ENCODE measurements around the gene NBL1. TPM values are rescaled to one million over a fixed set of nuclear protein-coding genes. Genes with fewer than 3 reads are reported as not detected.
A peak's percentile ranks its signal among the peaks of the same experiment; 100 is the strongest.

Gene NBL1
- total RNA-seq (ENCODE audit: low replicate concordance): 2.4 and 7.7 TPM in 2 replicates

- H3K27ac Mint-ChIP-seq: no peak within 1 kb of the TSS
- peaks cover 10% of the 10 kb centered on the region for H4K20me1 ChIP-seq (ENCODE audit: low read depth)
- H3K9me3 Mint-ChIP-seq: no peaks in the 10 kb centered on the region
- peak within 1 kb of the TSS; percentile 95 for H3K4me2 ChIP-seq
- no peaks in the 10 kb centered on the region for H3K9me3 ChIP-seq (ENCODE audit: low read depth)
- H3K4me1 Mint-ChIP-seq: peaks cover 29% of the 10 kb centered on the region
- peaks cover 51% of the 10 kb centered on the region for H3F3A ChIP-seq (ENCODE audit: low read depth)
- no peaks in the 10 kb centered on the region for H3K36me3 Mint-ChIP-seq
- TF ChIP-seq CTCF (IDR thresholded peaks at IDR 0.05) (no peak), EZH2phosphoT487 (IDR thresholded peaks at IDR 0.05) (peak; percentile 90), EZH2 (IDR thresholded peaks at IDR 0.05) (peak; percentile 91)
- H2AFZ ChIP-seq (replicated peaks): peak within 1 kb of the TSS; percentile 73
- H3K27me3 ChIP-seq: peaks cover 69% of the 10 kb centered on the region
- peak within 1 kb of the TSS; percentile 62 for H3K4me3 ChIP-seq
- peak within 1 kb of the TSS; percentile 94 for H3K4me3 Mint-ChIP-seq
- no peaks in the 10 kb centered on the region for H3K79me2 ChIP-seq (ENCODE audit: low read depth)
- no peaks in the 10 kb centered on the region for H3K36me3 ChIP-seq
- H3K27ac ChIP-seq: no peak within 1 kb of the TSS
- H3K4me1 ChIP-seq: peaks cover 32% of the 10 kb centered on the region
- DNase-seq (ENCODE audit: low spot score): peak; percentile 63
- H3K27me3 Mint-ChIP-seq (ENCODE audit: insufficient read depth, low read depth): peaks cover 31% of the 10 kb centered on the region
- no peak within 1 kb of the TSS for H3K9ac ChIP-seq
Observed at GRCh38 chr1:19643602-19644394, at the start of gene NBL1. Gene NBL1, plus strand, starts transcription at chr1:19644311. Its CDS starts 10,720 bp downstream, at chr1:19655031.

GRCh38 chr1:19596065-19596713, 47.9 kb upstream of the NBL1 start:
- no peaks in the 10 kb centered on the region for H3K36me3 ChIP-seq
- H4K20me1 ChIP-seq (ENCODE audit: low read depth): peaks cover 35% of the 10 kb centered on the region
- H3K27me3 Mint-ChIP-seq (ENCODE audit: insufficient read depth, low read depth): peaks cover 3% of the 10 kb centered on the region
- H3K27me3 ChIP-seq: peaks cover 8% of the 10 kb centered on the region
- peak overlapping the region; percentile 100 for H3K4me3 Mint-ChIP-seq
- H3K4me2 ChIP-seq: peak overlapping the region; percentile 94
- peak; percentile 50 for DNase-seq (ENCODE audit: low spot score)
- peaks cover 21% of the 10 kb centered on the region for H3K4me1 Mint-ChIP-seq
- H3K36me3 Mint-ChIP-seq: peaks cover 2% of the 10 kb centered on the region
- peak overlapping the region; percentile 89 for H2AFZ ChIP-seq (replicated peaks)
- no peak for TF ChIP-seq CTCF (IDR thresholded peaks at IDR 0.05)
- no peak for TF ChIP-seq EZH2phosphoT487 (IDR thresholded peaks at IDR 0.05)
- no peak for TF ChIP-seq EZH2 (IDR thresholded peaks at IDR 0.05)
- no peak overlapping the region for H3K9ac ChIP-seq
- H3K4me1 ChIP-seq: peaks cover 8% of the 10 kb centered on the region
- H3F3A ChIP-seq (ENCODE audit: low read depth): peaks cover 7% of the 10 kb centered on the region
- H3K4me3 ChIP-seq: peak overlapping the region; percentile 88
- H3K27ac ChIP-seq: no peak overlapping the region
- H3K27ac Mint-ChIP-seq: peak overlapping the region; percentile 78
- H3K9me3 Mint-ChIP-seq: no peaks in the 10 kb centered on the region
- H3K9me3 ChIP-seq (ENCODE audit: low read depth): no peaks in the 10 kb centered on the region
- H3K79me2 ChIP-seq (ENCODE audit: low read depth): peaks cover 43% of the 10 kb centered on the region

GRCh38 chr1:19596714-19597495, 47.2 kb upstream of the NBL1 start:
- peak; percentile 97 for DNase-seq (ENCODE audit: low spot score)
- TF ChIP-seq EZH2phosphoT487 (IDR thresholded peaks at IDR 0.05) (no peak), EZH2 (IDR thresholded peaks at IDR 0.05) (no peak), CTCF (IDR thresholded peaks at IDR 0.05) (no peak)
- H3K79me2 ChIP-seq (ENCODE audit: low read depth): peaks cover 50% of the 10 kb centered on the region

More at GRCh38 chr1:19596714-19597495, 47.2 kb upstream of the NBL1 start:
- Mint-ChIP-seq H3K4me3 (peak overlapping the region; percentile 100), H3K36me3 (peaks cover 2% of the 10 kb centered on the region), H3K9me3 (no peaks in the 10 kb centered on the region), H3K27ac (peak overlapping the region; percentile 78), H3K4me1 (peaks cover 21% of the 10 kb centered on the region), H3K27me3 (ENCODE audit: insufficient read depth, low read depth) (peaks cover 3% of the 10 kb centered on the region)
- H2AFZ ChIP-seq (replicated peaks): peak overlapping the region; percentile 89
- H3K27ac ChIP-seq: no peak overlapping the region
- H3K4me3 ChIP-seq: peak overlapping the region; percentile 88
- peaks cover 7% of the 10 kb centered on the region for H3F3A ChIP-seq (ENCODE audit: low read depth)
- H3K9ac ChIP-seq: peak overlapping the region; percentile 75
- peaks cover 8% of the 10 kb centered on the region for H3K27me3 ChIP-seq
- H3K4me2 ChIP-seq: peak overlapping the region; percentile 94
- H3K4me1 ChIP-seq: peaks cover 8% of the 10 kb centered on the region
- no peaks in the 10 kb centered on the region for H3K36me3 ChIP-seq
- peaks cover 42% of the 10 kb centered on the region for H4K20me1 ChIP-seq (ENCODE audit: low read depth)
- no peaks in the 10 kb centered on the region for H3K9me3 ChIP-seq (ENCODE audit: low read depth)
